Superior temporal gyrus (tissue), 1 donor: ENCODE measurements around the gene BACH1.

ENCODE experiments used
- DNase-seq: peaks from one replicate; pipeline ENCODE4 v3.0.0-alpha.2; 2016; ENCODE audit errors: extremely low spot score

BACH1 gene

DNA sequence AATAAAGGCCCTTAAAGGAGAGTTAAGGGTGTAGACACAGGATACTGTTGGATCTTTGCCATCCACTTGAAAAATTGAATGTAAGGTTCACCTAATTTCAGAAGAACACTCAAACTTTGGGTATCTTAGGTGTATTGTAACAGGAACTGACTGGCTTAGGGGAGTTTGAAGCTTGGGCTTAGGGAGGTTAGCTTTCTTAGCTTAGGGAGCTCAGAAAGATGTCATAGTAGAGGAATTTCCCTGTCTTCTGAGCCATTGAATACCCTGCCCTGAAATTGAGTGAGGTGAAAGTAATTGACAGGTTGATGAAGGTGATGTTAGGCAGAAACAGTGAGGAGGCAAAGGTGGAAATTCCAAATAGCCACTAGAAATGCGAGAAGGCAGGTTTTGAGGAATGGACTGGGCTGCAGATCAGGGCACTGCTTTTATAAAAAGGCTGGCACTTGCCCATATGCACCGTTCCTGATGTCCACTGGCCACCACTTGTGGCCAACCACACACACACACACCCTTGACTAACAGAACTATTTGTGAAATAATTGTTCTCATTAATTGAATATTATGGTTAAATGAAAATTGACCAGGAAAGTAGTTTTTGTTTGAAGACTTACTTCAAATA, 16.5 kb downstream of the BACH1 start:
- DNase-seq, result no peak

GRCh38 chr21:29316029-29316742, 17.5 kb downstream of the BACH1 start:
- DNase-seq, result no peak

- DNase-seq, result no peak
These were observed 18.1 kb downstream of the BACH1 start for GRCh38 chr21:29316806-29317205.

DNA sequence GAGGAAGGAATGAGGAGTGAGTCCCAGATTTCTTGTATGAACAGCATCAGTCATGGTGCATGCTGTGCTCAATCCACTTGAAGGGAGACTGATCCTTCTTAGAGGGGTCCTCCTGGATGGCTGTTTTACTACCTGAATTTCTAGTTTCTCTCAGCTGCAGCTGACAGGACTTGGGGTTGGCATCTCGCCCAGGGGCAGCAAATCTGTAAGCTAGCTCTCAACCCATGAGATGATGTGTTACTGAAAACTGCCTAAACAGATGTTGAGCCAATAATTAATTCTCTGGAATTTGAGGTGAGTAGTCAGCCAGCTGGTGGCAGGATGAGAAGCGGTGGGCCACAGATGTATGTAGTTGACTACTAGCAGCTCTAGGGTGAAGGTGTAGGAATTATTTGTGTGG, 19.6 kb downstream of the BACH1 start:
- no peak for DNase-seq

- DNase-seq, result no peak
These were observed 21.3 kb downstream of the BACH1 start for GRCh38 chr21:29320031-29320430.

DNA sequence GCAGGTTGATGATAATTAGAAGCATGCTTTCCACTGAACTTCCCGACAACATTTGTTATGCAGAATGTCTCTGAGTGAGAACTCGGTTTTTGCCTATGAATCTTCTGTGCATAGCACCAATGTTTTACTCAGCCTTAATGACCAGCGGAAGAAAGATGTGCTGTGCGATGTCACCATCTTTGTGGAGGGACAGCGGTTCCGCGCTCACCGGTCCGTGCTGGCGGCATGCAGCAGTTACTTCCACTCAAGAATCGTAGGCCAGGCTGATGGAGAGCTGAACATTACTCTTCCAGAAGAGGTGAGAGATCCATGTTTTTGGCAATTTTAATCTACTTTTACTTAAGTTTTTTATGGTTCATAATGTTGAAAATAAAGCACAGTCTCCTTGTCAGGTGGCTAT, 22.5 kb downstream of the BACH1 start:
- no peak for DNase-seq

- DNase-seq, result no peak
These were observed 23.5 kb downstream of the BACH1 start for GRCh38 chr21:29321932-29322928.

DNA sequence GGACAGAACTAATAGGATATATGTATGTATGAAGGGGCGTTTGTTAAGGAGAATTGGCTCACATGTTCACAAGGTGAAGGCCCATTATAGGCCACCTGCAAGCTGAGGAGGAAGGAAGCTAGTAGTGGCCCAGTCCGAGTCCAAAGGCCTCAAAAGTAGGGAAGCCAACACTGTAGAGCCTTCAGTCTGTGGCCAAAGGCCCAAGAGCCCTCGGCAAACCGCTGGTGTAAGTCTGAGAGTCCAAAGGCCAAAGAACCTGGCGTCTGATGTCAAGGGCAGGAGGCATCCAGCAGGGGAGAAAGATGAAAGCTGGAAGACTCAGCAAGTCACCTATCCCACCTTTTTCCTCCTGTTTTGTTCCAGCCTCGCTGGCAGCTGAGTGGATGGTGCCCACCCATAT, 24.5 kb downstream of the BACH1 start:
- DNase-seq, result no peak

DNA sequence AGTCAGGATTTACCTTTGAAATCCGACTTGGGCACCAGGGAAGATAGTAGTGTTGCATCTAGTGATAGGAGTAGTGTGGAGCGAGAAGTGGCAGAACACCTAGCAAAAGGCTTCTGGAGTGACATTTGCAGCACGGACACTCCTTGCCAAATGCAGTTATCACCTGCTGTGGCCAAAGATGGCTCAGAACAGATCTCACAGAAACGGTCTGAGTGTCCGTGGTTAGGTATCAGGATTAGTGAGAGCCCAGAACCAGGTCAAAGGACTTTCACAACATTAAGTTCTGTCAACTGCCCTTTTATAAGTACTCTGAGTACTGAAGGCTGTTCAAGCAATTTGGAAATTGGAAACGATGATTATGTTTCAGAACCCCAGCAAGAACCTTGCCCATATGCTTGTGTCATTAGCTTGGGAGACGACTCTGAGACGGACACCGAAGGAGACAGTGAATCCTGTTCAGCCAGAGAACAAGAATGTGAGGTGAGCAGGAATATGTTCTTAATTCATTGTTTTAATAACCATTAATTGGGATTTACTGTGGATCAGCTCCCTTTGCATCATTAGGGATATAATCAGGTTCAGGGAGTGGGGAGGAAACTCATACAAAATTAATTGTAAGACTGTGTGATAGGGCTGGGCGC, 28.3 kb downstream of the BACH1 start:
- no peak for DNase-seq

DNA sequence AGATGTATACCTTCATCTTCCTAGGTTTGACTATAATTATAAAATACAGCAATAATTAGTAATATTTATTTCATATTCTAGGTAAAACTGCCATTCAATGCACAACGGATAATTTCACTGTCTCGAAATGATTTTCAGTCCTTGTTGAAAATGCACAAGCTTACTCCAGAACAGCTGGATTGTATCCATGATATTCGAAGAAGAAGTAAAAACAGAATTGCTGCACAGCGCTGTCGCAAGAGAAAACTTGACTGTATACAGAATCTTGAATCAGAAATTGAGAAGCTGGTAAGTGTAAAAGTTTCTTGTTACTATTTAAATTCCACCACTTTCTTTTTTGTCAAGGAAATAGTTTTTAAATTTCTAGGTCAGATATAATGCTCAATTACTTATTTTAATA, 30.7 kb downstream of the BACH1 start:
- no peak for DNase-seq

- DNase-seq, result no peak
These were observed 32.1 kb downstream of the BACH1 start for GRCh38 chr21:29330797-29331196.

DNA sequence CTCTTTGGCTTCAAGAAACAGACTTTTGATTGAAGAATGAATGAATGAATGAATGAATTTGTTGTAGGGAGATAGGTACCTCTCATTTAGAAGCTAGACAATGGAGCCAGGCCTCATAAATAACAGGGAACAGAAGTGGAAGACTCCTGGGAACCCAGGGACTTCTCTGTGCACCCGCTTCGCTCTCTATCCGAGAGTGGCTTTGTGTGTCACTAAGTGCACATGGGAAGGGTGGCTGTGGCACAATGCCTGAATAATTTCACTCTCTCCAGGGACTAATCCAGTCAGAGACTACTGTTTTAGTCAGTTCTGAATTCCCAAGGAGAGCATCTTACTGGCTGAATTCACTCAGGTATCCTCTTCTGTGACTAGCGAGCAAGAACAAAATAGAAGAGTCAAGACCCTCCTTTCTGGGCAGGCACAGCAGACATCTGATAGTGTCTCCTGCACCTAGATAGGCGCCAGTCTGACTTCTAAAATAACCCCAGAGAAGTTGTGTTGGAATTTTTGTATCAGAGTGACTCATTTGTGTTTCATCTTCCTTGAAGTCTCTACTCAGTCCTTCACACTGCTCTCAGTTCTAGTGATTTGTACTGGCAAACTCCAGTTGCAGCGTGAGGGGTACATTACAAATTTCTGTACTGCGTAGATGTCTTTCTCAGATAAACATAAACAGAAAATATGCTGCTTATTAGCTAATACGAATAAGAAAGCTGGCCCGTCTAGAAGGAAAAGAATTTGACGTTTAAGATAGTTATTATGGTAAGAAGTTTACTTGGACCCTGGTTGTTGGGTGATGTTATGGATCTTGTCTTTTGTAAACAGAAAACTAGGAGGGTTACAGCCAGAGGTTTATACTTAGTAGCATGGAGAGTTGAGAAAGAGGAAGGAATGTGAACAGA, 34.0 kb downstream of the BACH1 start:
- no peak for DNase-seq

DNA sequence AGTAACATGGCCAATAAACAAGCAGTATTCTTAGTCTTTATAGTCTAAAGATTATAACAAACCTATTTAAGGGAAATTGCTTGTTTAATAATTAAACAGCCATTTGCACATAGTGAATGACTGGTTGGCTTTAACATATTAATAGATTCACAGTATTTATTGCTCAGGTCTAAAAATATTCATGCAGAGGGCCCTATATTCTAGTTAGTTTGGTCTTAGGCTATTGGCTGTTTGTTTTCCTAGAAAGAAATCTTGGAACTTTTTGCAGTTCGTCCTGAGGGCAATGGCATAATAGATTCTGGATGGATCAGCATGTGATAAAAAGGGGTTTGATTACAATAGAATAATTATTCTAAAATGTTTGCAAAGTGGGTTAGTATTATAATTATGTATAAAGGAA, 34.7 kb downstream of the BACH1 start:
- no peak for DNase-seq

- no peak for DNase-seq
These were observed 36.2 kb downstream of the BACH1 start for GRCh38 chr21:29334717-29335428.

GRCh38 chr21:29335720-29336119, 37.0 kb downstream of the BACH1 start:
- no peak for DNase-seq

- no peak for DNase-seq
These were observed 39.5 kb downstream of the BACH1 start for GRCh38 chr21:29338256-29338655.

DNA sequence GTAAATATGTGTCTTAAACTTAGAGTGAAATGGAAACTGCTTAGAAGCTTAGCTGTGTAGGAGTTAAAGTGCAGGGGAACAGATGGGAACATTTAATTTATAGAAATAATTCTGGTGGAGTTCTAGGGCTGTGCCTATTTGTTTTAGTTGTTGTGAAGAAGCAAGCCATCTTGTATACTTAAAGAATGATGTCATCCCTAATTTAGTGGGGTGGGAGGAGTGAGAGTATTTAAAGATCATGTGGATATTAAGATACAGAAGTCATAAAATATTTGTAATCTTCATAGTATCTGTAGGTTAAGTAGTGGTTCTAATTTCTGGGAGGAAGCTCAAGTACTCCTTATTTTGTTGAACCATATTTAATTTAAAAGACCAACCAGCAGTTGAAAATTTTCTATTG, 41.5 kb downstream of the BACH1 start:
- no peak for DNase-seq

DNA sequence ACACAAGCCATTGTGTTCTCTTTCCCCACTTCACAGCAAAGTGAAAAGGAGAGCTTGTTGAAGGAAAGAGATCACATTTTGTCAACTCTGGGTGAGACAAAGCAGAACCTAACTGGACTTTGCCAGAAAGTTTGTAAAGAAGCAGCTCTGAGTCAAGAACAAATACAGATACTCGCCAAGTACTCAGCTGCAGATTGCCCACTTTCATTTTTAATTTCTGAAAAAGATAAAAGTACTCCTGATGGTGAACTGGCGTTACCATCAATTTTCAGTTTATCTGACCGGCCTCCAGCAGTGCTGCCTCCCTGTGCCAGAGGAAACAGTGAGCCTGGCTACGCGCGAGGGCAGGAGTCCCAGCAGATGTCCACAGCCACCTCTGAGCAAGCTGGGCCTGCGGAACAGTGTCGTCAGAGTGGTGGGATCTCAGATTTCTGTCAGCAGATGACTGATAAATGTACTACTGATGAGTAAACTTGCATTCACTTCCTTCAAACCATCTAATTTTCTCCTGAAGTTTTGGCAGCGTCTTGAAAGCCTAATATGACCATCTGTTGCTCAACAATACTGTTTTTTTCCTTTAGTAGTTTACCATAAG, 43.7 kb downstream of the BACH1 start:
- no peak for DNase-seq

DNA sequence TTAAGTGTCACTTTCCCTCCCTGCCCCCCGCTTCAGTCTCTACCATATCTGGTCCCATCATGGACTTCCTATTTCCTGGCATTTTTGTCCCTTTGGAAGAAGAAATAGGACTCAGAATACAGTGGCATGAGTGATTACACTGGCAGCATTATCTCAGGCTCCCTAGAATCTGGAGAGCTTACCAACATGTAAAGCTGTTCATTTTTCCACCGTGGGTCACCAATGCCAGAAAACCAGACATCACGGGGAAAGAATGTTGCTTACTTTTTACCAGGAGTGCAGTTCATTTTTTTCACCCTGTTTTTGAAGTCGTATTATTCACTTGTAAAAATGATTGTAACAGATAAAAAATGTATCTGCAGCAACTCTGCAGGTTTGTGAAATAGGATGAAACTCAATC, 44.8 kb downstream of the BACH1 start:
- DNase-seq, result no peak

DNA sequence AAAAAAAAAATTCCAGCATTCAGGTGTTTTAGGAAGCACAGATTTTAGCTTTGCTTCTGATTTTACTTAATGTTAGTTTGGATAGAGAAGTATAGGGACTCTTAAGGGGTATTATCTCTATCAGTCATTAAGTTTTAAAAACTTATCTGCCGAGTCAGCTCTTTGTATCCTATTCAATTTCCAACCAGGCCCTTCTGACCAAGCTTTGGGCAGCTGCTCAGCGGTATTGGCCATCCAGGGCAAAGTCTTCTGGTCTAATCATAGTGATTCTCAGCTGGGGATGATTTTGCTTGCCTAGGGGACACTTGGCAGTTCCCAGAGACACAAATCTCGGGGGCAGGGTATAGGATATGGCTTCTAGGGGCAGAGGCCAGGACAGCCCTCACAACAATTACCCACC, 47.6 kb downstream of the BACH1 start:
- no peak for DNase-seq
